ENCODE measurements around the gene SPINT1.
A peak's percentile ranks its signal among the peaks of the same experiment; 100 is the strongest.

Gene SPINT1

DNA sequence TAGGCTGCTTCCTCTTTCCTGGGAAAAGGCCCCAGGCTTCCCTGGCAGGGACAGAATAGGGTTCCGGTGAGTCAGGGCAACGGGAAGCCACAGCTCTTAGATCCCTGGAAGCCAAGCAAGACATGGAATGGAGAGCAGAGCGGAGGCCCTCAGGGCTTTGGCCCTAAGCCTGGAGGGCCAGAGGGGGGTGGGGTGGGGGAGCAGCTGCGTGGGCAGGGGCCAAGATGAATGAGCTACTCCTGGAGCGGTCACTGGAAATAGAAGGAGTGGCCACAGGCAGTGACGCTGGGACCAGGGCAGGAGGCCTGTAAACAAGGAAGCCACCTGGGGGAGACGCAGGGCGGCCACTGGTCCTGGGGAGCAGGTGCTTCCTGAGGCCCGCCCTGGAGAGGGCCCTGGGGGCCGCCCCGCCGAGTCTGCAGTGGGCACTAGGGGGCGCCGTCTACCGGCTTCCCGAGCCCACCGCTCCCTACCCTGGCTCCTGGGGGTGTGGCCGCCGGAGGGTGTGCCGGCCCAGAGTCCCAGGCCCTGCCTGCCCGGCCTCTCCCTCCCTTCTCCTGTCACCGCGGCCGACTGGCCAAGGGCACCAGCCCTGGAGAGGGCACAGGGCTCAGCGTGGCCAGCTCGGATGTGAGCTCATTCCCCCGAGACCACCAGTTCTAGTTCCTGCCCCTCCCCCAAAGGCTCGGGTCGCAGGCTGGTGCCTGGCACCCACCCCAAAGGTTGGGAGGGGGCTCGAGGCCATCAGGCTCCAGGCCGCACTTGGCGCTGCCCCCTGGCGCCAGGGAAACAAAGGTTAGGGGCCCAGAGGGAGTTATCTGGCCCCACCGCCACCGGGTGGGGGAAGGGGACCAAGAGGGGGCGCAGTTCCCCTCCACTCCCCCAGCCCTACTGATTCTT lies 62.5 kb downstream of the SPINT1 start:
- TF ChIP-seq POLR2A (IDR thresholded peaks at IDR 0.05; ENCODE audit: extremely low read depth, insufficient read length) (no peak), MYC (IDR thresholded peaks at IDR 0.05; ENCODE audit: low read depth, low read length) (0 out of 2 replicates have a peak, but pooled peaks have one; percentile 25)
- TF ChIP-seq, protein P1, sequence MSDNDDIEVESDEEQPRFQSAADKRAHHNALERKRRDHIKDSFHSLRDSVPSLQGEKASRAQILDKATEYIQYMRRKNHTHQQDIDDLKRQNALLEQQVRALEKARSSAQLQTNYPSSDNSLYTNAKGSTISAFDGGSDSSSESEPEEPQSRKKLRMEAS (IDR thresholded peaks at IDR 0.05; ENCODE audit: low read depth, low read length) = peak; percentile 39; the same call in 1 of the 2 replicates
- TF ChIP-seq, protein P2, sequence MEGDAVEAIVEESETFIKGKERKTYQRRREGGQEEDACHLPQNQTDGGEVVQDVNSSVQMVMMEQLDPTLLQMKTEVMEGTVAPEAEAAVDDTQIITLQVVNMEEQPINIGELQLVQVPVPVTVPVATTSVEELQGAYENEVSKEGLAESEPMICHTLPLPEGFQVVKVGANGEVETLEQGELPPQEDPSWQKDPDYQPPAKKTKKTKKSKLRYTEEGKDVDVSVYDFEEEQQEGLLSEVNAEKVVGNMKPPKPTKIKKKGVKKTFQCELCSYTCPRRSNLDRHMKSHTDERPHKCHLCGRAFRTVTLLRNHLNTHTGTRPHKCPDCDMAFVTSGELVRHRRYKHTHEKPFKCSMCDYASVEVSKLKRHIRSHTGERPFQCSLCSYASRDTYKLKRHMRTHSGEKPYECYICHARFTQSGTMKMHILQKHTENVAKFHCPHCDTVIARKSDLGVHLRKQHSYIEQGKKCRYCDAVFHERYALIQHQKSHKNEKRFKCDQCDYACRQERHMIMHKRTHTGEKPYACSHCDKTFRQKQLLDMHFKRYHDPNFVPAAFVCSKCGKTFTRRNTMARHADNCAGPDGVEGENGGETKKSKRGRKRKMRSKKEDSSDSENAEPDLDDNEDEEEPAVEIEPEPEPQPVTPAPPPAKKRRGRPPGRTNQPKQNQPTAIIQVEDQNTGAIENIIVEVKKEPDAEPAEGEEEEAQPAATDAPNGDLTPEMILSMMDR (IDR thresholded peaks at IDR 0.05; ENCODE audit: low read depth, low read length) = peak; percentile 76
- no peak overlapping the region for H3K4me3 ChIP-seq (ENCODE audit: low read depth, low read length)
- peak; percentile 85 for DNase-seq (ENCODE audit: low read depth)

DNA sequence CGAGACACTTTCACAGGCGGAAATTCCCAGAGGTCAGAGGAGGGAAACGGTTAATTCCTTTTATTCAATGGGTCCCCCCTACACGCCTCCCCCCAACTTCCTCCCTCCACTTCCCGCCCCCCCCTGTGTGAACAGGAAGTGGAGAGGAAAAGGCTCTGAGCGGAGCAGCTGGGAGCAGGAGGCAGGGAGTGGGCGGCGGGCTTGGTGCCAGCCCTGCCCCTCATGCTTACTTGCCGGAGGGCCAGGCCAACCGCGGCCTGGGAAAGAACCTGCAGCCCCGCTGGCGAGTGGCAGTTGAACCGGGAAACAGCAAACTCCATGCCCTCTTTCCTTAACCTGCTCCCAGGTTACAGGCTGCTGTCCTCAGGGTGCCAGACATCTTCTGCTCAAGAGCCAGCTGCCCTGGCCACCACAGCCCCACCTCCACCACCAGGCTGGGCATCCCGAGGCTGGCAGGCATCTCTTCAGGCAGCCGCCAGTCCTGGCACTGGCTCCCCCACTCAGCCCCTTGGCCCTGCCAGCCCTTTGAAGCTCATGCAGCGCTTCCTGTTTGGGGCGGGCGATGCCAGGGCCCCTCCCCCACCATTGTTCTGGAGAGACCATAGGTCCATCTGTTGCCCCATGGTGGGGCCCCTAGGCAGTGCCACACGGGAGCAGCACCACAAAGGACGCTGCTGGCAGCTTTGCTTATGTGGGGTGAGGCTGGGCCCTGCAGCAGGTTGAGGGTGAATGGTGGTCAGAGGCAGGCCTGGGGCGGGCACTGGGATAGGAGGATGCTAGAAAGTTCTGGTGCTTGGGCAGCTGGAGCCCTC lies 63.3 kb downstream of the SPINT1 start:
- H3K4me3 ChIP-seq (ENCODE audit: low read depth, low read length) = no peak overlapping the region
- TF ChIP-seq POLR2A (IDR thresholded peaks at IDR 0.05; ENCODE audit: extremely low read depth, insufficient read length) = no peak
- DNase-seq (ENCODE audit: low read depth) = no peak

Data from NB4 (cell line).